AG08395 (cell line): ENCODE measurements around the gene ADAMTS9.
"Not testable (repeated sequence)": the region's sequence is repeated elsewhere in the genome, so short reads cannot be mapped to it uniquely, and the experiment has no call there.

Source experiments
- DNase-seq: peaks from one replicate; pipeline ENCODE4 v3.0.0; 2012; ENCODE audit warnings: mixed read lengths, low spot score

ADAMTS9 gene

DNA sequence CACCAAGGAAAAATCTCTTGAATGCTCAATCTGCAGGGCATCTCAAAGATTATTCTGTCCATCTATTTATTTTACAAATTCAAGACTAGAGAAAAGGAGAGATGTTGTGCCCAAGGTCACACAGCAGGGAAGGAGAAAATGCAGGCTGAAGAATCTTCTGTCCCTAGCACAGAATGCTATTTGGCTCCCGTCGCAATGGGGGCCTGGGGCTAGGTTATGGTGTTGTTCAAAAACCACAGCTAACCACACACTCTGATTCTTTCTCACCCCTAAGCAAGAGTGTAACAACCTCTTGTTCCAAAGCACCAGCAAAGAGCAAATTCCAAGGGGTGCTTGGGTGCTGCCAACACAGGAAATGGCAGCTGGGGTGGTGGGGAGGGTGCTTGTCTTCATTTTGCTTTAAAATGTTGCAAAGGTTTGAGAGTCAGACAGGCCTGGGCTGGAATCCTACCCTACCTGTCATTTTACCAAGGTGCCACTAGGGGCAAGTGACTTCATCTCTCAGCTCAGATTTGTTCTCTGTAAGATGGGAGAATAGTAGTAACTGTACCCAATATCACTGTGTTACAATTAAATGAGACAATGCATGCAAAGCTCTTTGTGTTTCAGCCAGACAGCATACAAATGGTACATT is 112.5 kb downstream of the ADAMTS9 start:
- peak; percentile 37 for DNase-seq

- DNase-seq: no peak
These were observed 113.6 kb downstream of the ADAMTS9 start for GRCh38 chr3:64574194-64574593.

DNA sequence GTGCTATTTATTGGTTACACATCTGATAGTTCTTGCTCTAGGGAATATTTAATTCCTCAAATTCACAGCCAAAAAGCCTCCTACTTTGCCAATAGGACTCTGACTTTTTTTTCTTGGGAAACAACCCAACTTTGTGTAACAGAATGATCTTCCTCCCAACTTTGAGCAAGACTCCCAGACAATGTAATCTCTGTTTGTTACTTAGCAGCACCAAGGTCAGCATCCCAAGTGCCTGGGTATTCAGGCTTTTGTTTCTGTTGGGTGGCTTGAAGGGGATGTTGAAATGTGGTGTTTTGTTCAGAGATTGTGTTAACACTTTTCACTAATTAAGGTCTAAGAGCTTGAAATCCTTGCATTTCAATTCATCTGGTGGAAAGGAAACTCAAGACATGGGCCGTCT is 115.8 kb downstream of the ADAMTS9 start:
- DNase-seq: no peak

- DNase-seq: no peak
These were observed 118.8 kb downstream of the ADAMTS9 start for GRCh38 chr3:64568895-64569517.

GRCh38 chr3:64566859-64567258 is 120.9 kb downstream of the ADAMTS9 start:
- DNase-seq: no peak

GRCh38 chr3:64563751-64564150 is 124.0 kb downstream of the ADAMTS9 start:
- DNase-seq: no peak

GRCh38 chr3:64561868-64562267 is 125.9 kb downstream of the ADAMTS9 start:
- DNase-seq: no peak

DNA sequence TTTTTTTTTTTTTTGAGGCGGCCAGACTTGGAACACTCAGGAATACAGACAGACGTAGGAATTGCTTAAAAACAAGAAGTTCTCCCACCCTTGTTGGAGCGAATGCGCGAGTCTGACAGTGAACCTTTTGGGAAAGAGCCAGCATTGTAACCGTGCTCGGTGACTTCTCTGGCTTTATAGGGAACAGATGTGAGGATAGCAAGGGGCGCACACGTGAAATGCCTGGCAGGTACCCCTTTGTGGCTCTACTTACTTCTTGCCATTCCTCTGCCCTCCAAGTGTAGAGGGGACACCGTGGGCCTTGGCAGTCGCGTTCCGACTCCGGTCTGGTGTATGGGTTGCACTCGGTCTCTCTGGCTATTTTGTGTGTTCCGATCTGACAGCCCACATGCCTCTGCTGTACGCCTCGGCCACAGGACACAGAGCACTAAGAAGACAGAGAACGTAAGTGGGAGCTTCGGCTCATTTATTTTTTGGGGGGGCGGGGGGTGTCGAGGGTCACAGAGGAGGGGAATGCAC is 126.4 kb downstream of the ADAMTS9 start:
- no peak for DNase-seq

DNA sequence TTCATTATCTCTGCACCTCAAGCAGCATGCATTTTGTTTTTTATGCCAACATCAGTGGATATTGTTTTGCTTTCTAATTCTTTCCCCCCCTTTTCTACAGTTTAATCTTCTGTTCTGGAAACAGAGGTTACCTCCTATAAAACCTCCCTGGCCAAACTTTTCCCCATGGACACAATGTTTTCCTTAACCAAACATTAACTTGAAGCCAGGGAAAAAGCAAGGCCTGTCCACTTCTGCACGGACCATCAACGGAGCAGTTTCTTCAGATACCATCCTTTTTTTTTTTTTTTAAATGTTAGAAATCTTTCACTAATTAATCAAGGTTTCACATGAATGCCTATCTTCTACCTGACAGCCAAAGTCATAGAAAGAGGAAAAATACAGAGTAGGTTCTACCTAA is 127.0 kb downstream of the ADAMTS9 start:
- DNase-seq: no peak

GRCh38 chr3:64559588-64559987 is 128.2 kb downstream of the ADAMTS9 start:
- DNase-seq: no peak

GRCh38 chr3:64556046-64556445 is 131.8 kb downstream of the ADAMTS9 start:
- no peak for DNase-seq

GRCh38 chr3:64555351-64555750 is 132.4 kb downstream of the ADAMTS9 start:
- DNase-seq: no peak

DNA sequence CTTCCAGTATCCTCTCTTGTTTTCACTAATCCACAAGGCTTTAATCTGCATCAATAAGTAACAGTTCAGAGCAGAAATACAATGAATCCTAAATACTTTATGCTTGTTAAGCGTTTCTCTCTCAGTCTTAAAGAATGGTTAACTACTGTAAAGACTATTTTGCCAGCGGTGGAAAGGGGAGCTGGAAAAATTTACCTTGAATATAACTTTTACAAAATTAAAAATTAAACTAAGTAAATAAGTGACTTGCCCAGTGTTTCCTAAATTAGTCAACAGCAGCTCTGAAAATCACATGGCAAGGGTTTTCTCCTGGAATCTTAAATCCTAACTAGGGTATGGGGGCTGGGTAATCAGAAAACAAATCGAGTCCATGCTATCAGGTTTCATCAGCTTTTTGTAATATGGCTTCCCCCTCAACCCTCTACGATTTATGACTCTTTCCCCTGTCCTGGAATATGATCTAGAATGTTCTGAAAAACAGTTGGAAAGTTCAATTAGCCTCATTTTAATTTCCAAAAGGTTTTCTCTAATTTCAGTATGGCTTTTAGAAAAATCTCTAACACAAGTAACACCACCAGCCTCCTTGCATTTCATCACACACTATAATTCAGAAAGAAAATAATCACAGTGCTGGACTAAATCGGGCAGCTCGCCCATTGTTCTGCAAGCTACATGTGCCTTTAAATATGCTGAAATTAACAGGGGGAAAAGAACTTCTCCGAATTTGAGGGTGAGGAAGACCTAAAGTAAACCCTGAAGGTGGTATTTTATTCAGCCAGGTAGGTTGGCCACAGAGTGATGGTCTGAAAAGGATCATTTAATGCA is 133.5 kb downstream of the ADAMTS9 start:
- no peak for DNase-seq

DNA sequence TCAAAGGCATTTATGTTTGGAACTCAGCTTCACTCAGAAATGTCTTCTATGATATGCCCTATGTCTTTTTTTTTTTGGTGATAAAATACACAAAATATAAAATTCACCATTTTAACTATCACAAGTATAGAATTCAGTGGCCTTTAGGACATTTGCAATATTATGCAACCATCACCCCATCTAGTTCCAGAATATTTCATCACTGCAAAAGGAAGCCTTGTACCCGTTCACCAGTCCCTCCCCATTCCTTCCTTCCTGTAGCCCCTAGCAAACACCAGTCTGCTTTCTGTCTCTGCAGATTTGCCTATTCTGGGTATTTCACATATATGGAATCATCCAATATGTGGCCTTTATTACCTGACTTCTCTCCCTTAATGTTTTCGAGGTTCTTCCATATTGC is 134.8 kb downstream of the ADAMTS9 start:
- DNase-seq: no peak

- DNase-seq: no peak
These were observed 135.6 kb downstream of the ADAMTS9 start for GRCh38 chr3:64552160-64552559.

GRCh38 chr3:64551697-64552096 is 136.1 kb downstream of the ADAMTS9 start:
- no peak for DNase-seq

DNA sequence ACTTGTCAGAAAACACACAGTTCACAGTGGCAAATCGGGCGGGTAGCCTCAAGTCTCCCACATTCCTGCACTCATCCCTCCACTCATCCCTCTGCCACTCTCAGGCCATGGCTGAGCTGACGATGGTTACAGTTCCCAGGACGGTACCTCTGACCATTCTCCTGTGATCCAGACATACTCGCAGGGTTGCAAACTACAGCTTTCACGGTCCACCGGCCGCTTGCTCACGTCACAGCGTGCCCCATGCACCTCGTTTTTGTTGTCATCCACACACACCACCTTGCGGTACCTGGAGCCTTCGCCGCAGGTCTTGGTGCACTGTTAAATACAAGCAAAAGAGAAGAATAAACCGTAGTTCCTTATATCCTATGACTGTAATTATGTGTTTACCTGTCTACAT is 137.1 kb downstream of the ADAMTS9 start:
- DNase-seq: no peak

- DNase-seq: no peak
These were observed 137.9 kb downstream of the ADAMTS9 start for GRCh38 chr3:64549869-64550268.

DNA sequence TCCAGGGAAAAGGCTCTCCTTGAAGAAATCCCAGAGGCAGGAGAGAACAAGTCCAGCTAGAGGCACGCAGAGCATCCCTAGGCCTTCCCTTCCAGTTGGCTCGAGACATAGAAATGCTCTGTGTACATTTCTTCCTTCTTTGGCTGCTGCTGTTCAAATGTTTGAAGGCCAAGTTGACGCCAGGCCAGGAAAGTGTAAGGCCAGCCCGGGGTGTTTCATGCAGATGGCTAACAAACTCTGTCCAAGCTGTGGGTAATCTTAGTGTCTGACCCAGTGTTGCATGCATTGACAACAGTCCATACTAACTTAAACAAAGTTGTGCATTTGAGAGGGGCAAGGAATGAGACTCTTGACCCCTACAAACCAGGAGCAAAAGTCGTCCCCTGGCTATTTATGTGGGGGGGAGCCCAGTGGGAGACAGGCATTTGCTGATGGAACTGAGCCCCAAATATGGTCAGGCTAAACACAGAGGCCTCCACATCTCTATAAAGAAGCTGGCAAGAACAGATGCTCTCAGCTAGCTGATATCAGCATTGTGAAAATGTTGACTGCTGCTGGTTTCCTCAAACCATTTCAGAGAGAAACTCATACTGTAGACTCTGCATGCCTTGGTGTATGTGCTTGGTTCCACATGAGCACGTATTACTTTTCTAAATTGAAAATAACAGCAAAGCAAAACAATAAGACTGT is 139.5 kb downstream of the ADAMTS9 start:
- DNase-seq: peak; percentile 44

- DNase-seq: no peak
These were observed 140.9 kb downstream of the ADAMTS9 start for GRCh38 chr3:64546856-64547255.

- not testable (repeated sequence) for DNase-seq
These were observed 142.6 kb downstream of the ADAMTS9 start for GRCh38 chr3:64545239-64545638.

- no peak for DNase-seq
These were observed 146.0 kb downstream of the ADAMTS9 start for GRCh38 chr3:64541803-64542202.
